NCI-H2196 treated with DMSO at 0.1 percent for 48 hours (cell line): ENCODE results near the gene TFAP2C.
"Not testable (repeated sequence)": the region's sequence is repeated elsewhere in the genome, so short reads cannot be mapped to it uniquely, and the experiment has no call there.

Source experiments
- DNase-seq: peaks from one replicate; lab custom pipeline; 2025; ENCODE audit not compliant: unreplicated experiment; lab: John Stamatoyannopoulos, UW

Gene TFAP2C

GRCh38 chr20:56614196-56614595, 14.9 kb upstream of the TFAP2C start:
- no peak for DNase-seq

- no peak for DNase-seq
Measured at GRCh38 chr20:56616716-56617115, 12.4 kb upstream of the TFAP2C start.

- no peak for DNase-seq
Measured at GRCh38 chr20:56617489-56617888, 11.6 kb upstream of the TFAP2C start.

GRCh38 chr20:56621730-56622129, 7.4 kb upstream of the TFAP2C start:
- DNase-seq: no peak

GRCh38 chr20:56623930-56624329, 5.2 kb upstream of the TFAP2C start:
- DNase-seq: not testable (repeated sequence)

- no peak for DNase-seq
Measured at GRCh38 chr20:56624786-56625681, 4.1 kb upstream of the TFAP2C start.

GRCh38 chr20:56625837-56626236, 3.3 kb upstream of the TFAP2C start:
- no peak for DNase-seq

- no peak for DNase-seq
Measured at GRCh38 chr20:56626367-56627121, 2.6 kb upstream of the TFAP2C start.

- no peak for DNase-seq
Measured at GRCh38 chr20:56627122-56628014, 1.7 kb upstream of the TFAP2C start.

GRCh38 chr20:56628015-56628872, 862 bp upstream of the TFAP2C start:
- DNase-seq: no peak

GRCh38 chr20:56629464-56630085, 469 bp downstream of the TFAP2C start:
- no peak for DNase-seq

GRCh38 chr20:56630086-56630493, 984 bp downstream of the TFAP2C start:
- DNase-seq: no peak

GRCh38 chr20:56630506-56631317, 1.6 kb downstream of the TFAP2C start:
- DNase-seq: no peak

- no peak for DNase-seq
Measured at GRCh38 chr20:56631318-56631989, 2.3 kb downstream of the TFAP2C start.

- no peak for DNase-seq
Measured at GRCh38 chr20:56631990-56632327, 2.9 kb downstream of the TFAP2C start.

GRCh38 chr20:56634307-56634706, 5.2 kb downstream of the TFAP2C start:
- DNase-seq: no peak

- no peak for DNase-seq
Measured at GRCh38 chr20:56634735-56635385, 5.8 kb downstream of the TFAP2C start.

GRCh38 chr20:56636716-56637115, 7.6 kb downstream of the TFAP2C start:
- DNase-seq: no peak
